NB4 (cell line): ENCODE results near the gene OGDHL.

Experiments
- DNase-seq: peaks from one replicate; pipeline ENCODE4 v3.0.0; 2010; ENCODE audit warnings: low read depth
- H3K4me3 ChIP-seq: one replicate; pipeline ENCODE4 v1.5.1; 2011; ENCODE audit warnings: mild to moderate bottlenecking, low read depth, low read length, moderate library complexity
- CTCF ChIP-seq: IDR thresholded peaks from one replicate; pipeline ENCODE4 v1.5.1; 2012; ENCODE audit warnings: low read depth, low read length
- MAX ChIP-seq: IDR thresholded peaks from 2 replicates; pipeline ENCODE4 v1.6.1; 2011; ENCODE audit warnings: low read depth, low read length
- MYC ChIP-seq: IDR thresholded peaks from 2 replicates; pipeline ENCODE4 v1.6.1; 2011; ENCODE audit warnings: low read depth, low read length
- POLR2A ChIP-seq: IDR thresholded peaks from 2 replicates; pipeline ENCODE4 v1.6.1; 2011; ENCODE audit warnings: mild to moderate bottlenecking; ENCODE audit not compliant: insufficient read length; ENCODE audit errors: extremely low read depth

OGDHL gene

GRCh38 chr10:49744924-49745605 is 17.1 kb downstream of the OGDHL start:
- H3K4me3 ChIP-seq = no peak overlapping the region
- peak; percentile 34 for DNase-seq
- no peak for TF ChIP-seq MYC
- no peak for TF ChIP-seq MAX
- TF ChIP-seq CTCF = no peak
- no peak for TF ChIP-seq POLR2A

- no peak for DNase-seq
Observed at GRCh38 chr10:49744091-49744685, 17.9 kb downstream of the OGDHL start.

GRCh38 chr10:49743464-49744075 is 18.6 kb downstream of the OGDHL start:
- no peak for DNase-seq

More at GRCh38 chr10:49744091-49744685, 17.9 kb downstream of the OGDHL start:
- TF ChIP-seq CTCF = no peak
- no peak for TF ChIP-seq MYC
- no peak for TF ChIP-seq POLR2A
- TF ChIP-seq MAX = no peak
- H3K4me3 ChIP-seq = no peak overlapping the region

GRCh38 chr10:49742683-49743463 is 19.2 kb downstream of the OGDHL start:
- no peak for TF ChIP-seq CTCF
- no peak for TF ChIP-seq POLR2A
- no peak for TF ChIP-seq MYC
- TF ChIP-seq MAX = no peak
- H3K4me3 ChIP-seq = no peak overlapping the region
- no peak for DNase-seq

More at GRCh38 chr10:49743464-49744075, 18.6 kb downstream of the OGDHL start:
- TF ChIP-seq MAX (no peak), POLR2A (no peak), MYC (no peak), CTCF (no peak)
- no peak overlapping the region for H3K4me3 ChIP-seq

GRCh38 chr10:49741108-49741995 is 20.8 kb downstream of the OGDHL start:
- peak; percentile 23 for DNase-seq
- TF ChIP-seq POLR2A (no peak), MYC (no peak)
- no peak overlapping the region for H3K4me3 ChIP-seq
